GM12878 (cell line): Measurements from ENCODE around the gene LHFPL5. TPM values are rescaled to one million over a fixed set of nuclear protein-coding genes. Genes with fewer than 3 reads are reported as not detected.

Experiments
- ATAC-seq: fragments of 200-7000 bp; cut with Tn5 transposase; 3 replicates; pipeline ENCODE4 v1.9.1; 2020; ENCODE audit warnings: mild to moderate bottlenecking, moderate library complexity
- BruUV-seq: library from RNA; stranded (reverse); fragments of 400-500 nt; replicated peaks from 2 replicates; lab custom pipeline; 2021; lab: Mats Ljungman, UMichigan
- CTCF ChIA-PET: fragments of 300-600 bp; sonication (Branson Sonifier 250); formaldehyde crosslinking; extraction: SDS; loops from one replicate; lab custom pipeline; 2021; ENCODE audit warnings: inconsistent platforms; lab: Yijun Ruan, JAX
- POLR2A ChIA-PET: fragments of 350-600 bp; formaldehyde crosslinking; extraction: SDS; loops from one replicate; lab custom pipeline; 2021; ENCODE audit warnings: inconsistent platforms; lab: Charles Lee
- RAD21 ChIA-PET: fragments of 300-600 bp; sonication (Branson Sonifier 250); formaldehyde crosslinking; loops from one replicate; lab custom pipeline; 2023; ENCODE audit warnings: antibody characterized with exemption; ENCODE audit not compliant: unreplicated experiment; lab: Charles Lee
- SMC1A ChIA-PET: fragments of 300-600 bp; sonication (Branson Sonifier 250); formaldehyde crosslinking; loops from one replicate; lab custom pipeline; 2023; ENCODE audit not compliant: unreplicated experiment, uncharacterized antibody; lab: Charles Lee
- DNase-seq: peaks from one replicate; pipeline ENCODE4 v3.0.0-alpha.2; 2011; ENCODE audit warnings: low read depth, low spot score
- FAIRE-seq: peaks from 3 replicates; lab custom pipeline; 2011; peaks lifted over from hg19 to GRCh38; lab: Jason Lieb, UNC
- H2AFZ ChIP-seq: 2 replicates; pipeline ENCODE4 v1.6.0; 2011; ENCODE audit warnings: low read depth, low read length, control low read depth; ENCODE audit not compliant: control insufficient read depth
- H3K27ac ChIP-seq: 2 replicates; pipeline ENCODE4 v1.5.1; 2011; ENCODE audit warnings: control low read depth; ENCODE audit not compliant: control insufficient read depth, insufficient read depth
- H3K27me3 ChIP-seq, 2 experiments: replicated peaks in 1 of 2; 2 replicates each; pipeline versions ENCODE4 v1.6.0 to v1.6.1; 2011; ENCODE audit warnings: low read length in 1 of 2; ENCODE audit not compliant: control insufficient read depth in 2 of 2, insufficient read depth in 2 of 2
- H3K36me3 ChIP-seq, 2 experiments: 2 replicates each; pipeline ENCODE4 v1.5.1; 2011; ENCODE audit warnings: low read length in 1 of 2; ENCODE audit not compliant: control insufficient read depth in 2 of 2, insufficient read depth in 2 of 2
- H3K4me1 ChIP-seq: 2 replicates; pipeline ENCODE4 v1.6.1; 2011; ENCODE audit warnings: mild to moderate bottlenecking, low read length, moderate library complexity, mixed read lengths; ENCODE audit not compliant: control insufficient read depth, insufficient read depth
- H3K4me2 ChIP-seq: 2 replicates; pipeline ENCODE4 v1.6.0; 2011; ENCODE audit warnings: control low read depth; ENCODE audit not compliant: control insufficient read depth, insufficient read depth
- H3K4me3 ChIP-seq: fragments of 200-600 bp; sonication (generic); 2 replicates; pipeline ENCODE4 v1.5.1; 2016
- H3K79me2 ChIP-seq: 2 replicates; pipeline ENCODE4 v1.6.0; 2011; ENCODE audit warnings: low read length; ENCODE audit not compliant: control insufficient read depth, insufficient read depth
- H3K9ac ChIP-seq: 2 replicates; pipeline ENCODE4 v1.8.0; 2011; ENCODE audit warnings: low read length, control low read depth, mixed read lengths; ENCODE audit not compliant: control insufficient read depth, insufficient read depth
- H3K9me3 ChIP-seq: replicated peaks from 3 replicates; pipeline ENCODE4 v1.5.1; 2011; ENCODE audit warnings: mild to moderate bottlenecking, low read length; ENCODE audit not compliant: control insufficient read depth, insufficient read depth
- H4K20me1 ChIP-seq: 2 replicates; pipeline ENCODE4 v1.6.0; 2011; ENCODE audit not compliant: control insufficient read depth, insufficient read depth
- CHD4 ChIP-seq: fragments of 200-600 bp; sonication (generic); IDR thresholded peaks from 2 replicates; pipeline ENCODE4 v1.6.1; 2016; ENCODE audit warnings: mild to moderate bottlenecking
- CREB1 ChIP-seq: IDR thresholded peaks from 2 replicates; pipeline ENCODE4 v1.6.1; 2012; ENCODE audit warnings: low read depth, mild to moderate bottlenecking, inconsistent platforms
- EP300 ChIP-seq, 2 experiments: fragments of 150-350 bp in 1 of 2; IDR thresholded peaks; 2 replicates each; pipeline ENCODE4 v1.6.1; 2011 to 2012; ENCODE audit warnings: low read depth in 2 of 2, low read length in 2 of 2, borderline replicate concordance in 1 of 2, improper control_type of control experiment in 1 of 2, inconsistent platforms in 1 of 2; ENCODE audit not compliant: control insufficient read depth in 1 of 2
- MEF2A ChIP-seq: IDR thresholded peaks from 2 replicates; pipeline ENCODE4 v1.6.1; 2011; ENCODE audit warnings: low read depth, mild to moderate bottlenecking, low read length, moderate library complexity; ENCODE audit not compliant: insufficient read depth
- MEF2B ChIP-seq: fragments of 450-650 bp; IDR thresholded peaks from 2 replicates; pipeline ENCODE4 v1.6.1; 2018; ENCODE audit warnings: mild to moderate bottlenecking, moderate library complexity; ENCODE audit not compliant: partially characterized antibody, poor library complexity, severe bottlenecking
- MYB ChIP-seq: fragments of 150-350 bp; IDR thresholded peaks from 2 replicates; pipeline ENCODE4 v1.6.1; 2014; ENCODE audit warnings: mild to moderate bottlenecking, low read depth, low read length, borderline replicate concordance
- NFIC ChIP-seq: IDR thresholded peaks from 2 replicates; pipeline ENCODE4 v1.6.1; 2012; ENCODE audit warnings: low read depth, mild to moderate bottlenecking, inconsistent platforms, low read length, moderate library complexity
- NR2C2 ChIP-seq: IDR thresholded peaks from 2 replicates; pipeline ENCODE4 v1.6.1; 2011; ENCODE audit warnings: borderline replicate concordance, low read depth; ENCODE audit not compliant: control insufficient read depth, insufficient read length
- PAX8 ChIP-seq: fragments of 450-650 bp; IDR thresholded peaks from 2 replicates; pipeline ENCODE4 v1.6.1; 2017; ENCODE audit warnings: mild to moderate bottlenecking, moderate library complexity
- POU2F2 ChIP-seq: IDR thresholded peaks from 3 replicates; pipeline ENCODE4 v1.6.1; 2011; ENCODE audit warnings: low read depth, mild to moderate bottlenecking, low read length, borderline replicate concordance
- RUNX3 ChIP-seq: IDR thresholded peaks from 2 replicates; pipeline ENCODE4 v1.6.1; 2012; ENCODE audit warnings: low read length, inconsistent platforms
- TARDBP ChIP-seq: IDR thresholded peaks from 2 replicates; pipeline ENCODE4 v1.6.1; 2016; ENCODE audit warnings: borderline replicate concordance
- ZNF384 ChIP-seq: IDR thresholded peaks from 2 replicates; pipeline ENCODE4 v1.6.1; 2012; ENCODE audit warnings: low read depth, mild to moderate bottlenecking, low read length, improper control_type of control experiment, borderline replicate concordance
- WGBS: methylation state at CpG from one replicate; pipeline ENCODE4 v1.1.6; 2016; ENCODE audit warnings: low lambda C conversion rate; ENCODE audit not compliant: insufficient replicate concordance, insufficient coverage; ENCODE audit errors: missing lambda C conversion rate; 5-methylcytosine and 5-hydroxymethylcytosine counted together
- in situ Hi-C: fragments of 300-500 bp; cut with MboI; formaldehyde crosslinking; loops from 9 replicates; pipeline ENCODE4 v1.14.3; 2018; ENCODE audit warnings: mixed read lengths
- intact Hi-C: fragments of 100-400 bp; cut with micrococcal nuclease; formaldehyde crosslinking; loops from one replicate; pipeline ENCODE4 v1.14.2; 2022; ENCODE audit not compliant: unreplicated experiment
- polyA plus RNA-seq, 11 experiments: library from polyadenylated mRNA; depleted of rRNA in 4 of 11; unstranded in 6 of 11; stranded (reverse) in 5 of 11; fragments of >200 nt; fragmentation: Nextera tagmentation in 4 of 11; fragmentation: Illumina TruSeq in 1 of 11; extraction: Ambion mirVana in 4 of 11; extraction: Trizol in 1 of 11; gene quantifications; 1 replicate in 1 of 11; 2 replicates in 10 of 11; pipeline versions ENCODE4 v1.2.1 to v1.2.3, GENCODE V29; 2011 to 2016; ENCODE audit warnings: inconsistent platforms in 2 of 11, missing spikeins in 2 of 11, low read depth in 1 of 11
- total RNA-seq, 4 experiments: library from RNA; depleted of rRNA in 3 of 4; stranded (reverse); fragments of >200 nt in 3 of 4; fragmentation: Illumina TruSeq in 1 of 4; extraction: Trizol in 1 of 4; gene quantifications; 2 replicates each; pipeline versions ENCODE4 v1.2.1 to v1.2.3, GENCODE V29; 2013 to 2021
- TF ChIP-seq, protein P1 (sequence below): fragments of 450-650 bp; IDR thresholded peaks from 2 replicates; pipeline ENCODE4 v1.6.1; 2017; ENCODE audit warnings: antibody characterized with exemption, mild to moderate bottlenecking, moderate library complexity
- TF ChIP-seq, protein P2 (sequence below): IDR thresholded peaks from 2 replicates; pipeline ENCODE4 v1.6.1; 2011; ENCODE audit warnings: borderline replicate concordance, low read depth, mild to moderate bottlenecking, moderate library complexity, mixed read lengths, low read length; ENCODE audit not compliant: insufficient read depth; ENCODE audit errors: extremely low read length
- TF ChIP-seq, protein P3 (sequence below): fragments of 450-650 bp; IDR thresholded peaks from 2 replicates; pipeline ENCODE4 v1.6.1; 2018; ENCODE audit warnings: borderline replicate concordance, mild to moderate bottlenecking; ENCODE audit not compliant: partially characterized antibody
- TF ChIP-seq, protein P4 (sequence below): IDR thresholded peaks from 2 replicates; pipeline ENCODE4 v1.6.1; 2011; ENCODE audit warnings: borderline replicate concordance, low read depth, mild to moderate bottlenecking, moderate library complexity, low read length; ENCODE audit not compliant: insufficient read depth, poor library complexity, severe bottlenecking

Gene LHFPL5
- total and polyA plus RNA-seq, 10 of the 15 experiments (the other 5 are each of a cell fraction or from before 2014, with no cell fraction given): 0.11 TPM; not detected in 9

DNA sequence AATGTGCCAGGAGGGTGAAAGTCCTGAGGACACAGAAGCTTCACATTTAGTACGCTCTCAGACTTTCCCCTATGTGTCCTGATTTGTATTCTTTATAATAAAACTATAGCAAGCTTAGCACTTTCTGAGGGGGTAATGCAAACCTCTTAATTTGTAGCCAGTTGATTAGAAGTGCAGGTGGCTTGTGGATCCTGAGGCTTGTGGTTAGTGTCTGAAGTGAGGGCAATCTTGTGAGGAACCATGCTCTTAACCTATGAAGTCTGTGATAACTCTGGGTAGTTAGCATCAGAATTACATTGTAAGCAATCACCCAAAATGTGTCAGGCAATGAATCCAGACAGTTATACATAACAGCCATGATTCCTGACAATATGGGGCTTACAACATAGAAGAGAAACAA, 51.1 kb downstream of the LHFPL5 start:
- ChIA-PET CTCF (no interaction called here), SMC1A (interaction anchor here (0.6 kb wide), 1 partner anchor 40 kb away, joined by 3 read pairs; no protein-coding TSS in a partner anchor), POLR2A (no interaction called here), RAD21 (no interaction called here)
- no TSS peak for BruUV-seq
- no peak overlapping the region for H3K27ac ChIP-seq
- DNase-seq (no peak), FAIRE-seq (no peak), ATAC-seq (no peak)
- H3K36me3 ChIP-seq: peaks cover 7 to 14% of the 10 kb centered on the region in 2 experiments; a peak in 3 of 4 replicates
- H3K4me2 ChIP-seq: no peak overlapping the region
- H3K9ac ChIP-seq: no peak overlapping the region
- no peaks in the 10 kb centered on the region for H3K9me3 ChIP-seq
- H3K4me1 ChIP-seq: no peaks in the 10 kb centered on the region
- intact Hi-C loops (no loop called here), in situ Hi-C loops (no loop called here)
- no peak overlapping the region for H2AFZ ChIP-seq
- no peaks in the 10 kb centered on the region for H3K27me3 ChIP-seq
- no peak overlapping the region for H3K4me3 ChIP-seq
- H4K20me1 ChIP-seq: no peaks in the 10 kb centered on the region
- WGBS: 100% methylated on average over 1 of the region's 1 CpG
- no peak for TF ChIP-seq MEF2B
- no peak for TF ChIP-seq ZNF384
- no peak for TF ChIP-seq CHD4
- TF ChIP-seq MEF2A: no peak
- no peak for TF ChIP-seq NR2C2
- TF ChIP-seq, protein P1, sequence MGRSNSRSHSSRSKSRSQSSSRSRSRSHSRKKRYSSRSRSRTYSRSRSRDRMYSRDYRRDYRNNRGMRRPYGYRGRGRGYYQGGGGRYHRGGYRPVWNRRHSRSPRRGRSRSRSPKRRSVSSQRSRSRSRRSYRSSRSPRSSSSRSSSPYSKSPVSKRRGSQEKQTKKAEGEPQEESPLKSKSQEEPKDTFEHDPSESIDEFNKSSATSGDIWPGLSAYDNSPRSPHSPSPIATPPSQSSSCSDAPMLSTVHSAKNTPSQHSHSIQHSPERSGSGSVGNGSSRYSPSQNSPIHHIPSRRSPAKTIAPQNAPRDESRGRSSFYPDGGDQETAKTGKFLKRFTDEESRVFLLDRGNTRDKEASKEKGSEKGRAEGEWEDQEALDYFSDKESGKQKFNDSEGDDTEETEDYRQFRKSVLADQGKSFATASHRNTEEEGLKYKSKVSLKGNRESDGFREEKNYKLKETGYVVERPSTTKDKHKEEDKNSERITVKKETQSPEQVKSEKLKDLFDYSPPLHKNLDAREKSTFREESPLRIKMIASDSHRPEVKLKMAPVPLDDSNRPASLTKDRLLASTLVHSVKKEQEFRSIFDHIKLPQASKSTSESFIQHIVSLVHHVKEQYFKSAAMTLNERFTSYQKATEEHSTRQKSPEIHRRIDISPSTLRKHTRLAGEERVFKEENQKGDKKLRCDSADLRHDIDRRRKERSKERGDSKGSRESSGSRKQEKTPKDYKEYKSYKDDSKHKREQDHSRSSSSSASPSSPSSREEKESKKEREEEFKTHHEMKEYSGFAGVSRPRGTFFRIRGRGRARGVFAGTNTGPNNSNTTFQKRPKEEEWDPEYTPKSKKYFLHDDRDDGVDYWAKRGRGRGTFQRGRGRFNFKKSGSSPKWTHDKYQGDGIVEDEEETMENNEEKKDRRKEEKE: no peak
- TF ChIP-seq, protein P2, sequence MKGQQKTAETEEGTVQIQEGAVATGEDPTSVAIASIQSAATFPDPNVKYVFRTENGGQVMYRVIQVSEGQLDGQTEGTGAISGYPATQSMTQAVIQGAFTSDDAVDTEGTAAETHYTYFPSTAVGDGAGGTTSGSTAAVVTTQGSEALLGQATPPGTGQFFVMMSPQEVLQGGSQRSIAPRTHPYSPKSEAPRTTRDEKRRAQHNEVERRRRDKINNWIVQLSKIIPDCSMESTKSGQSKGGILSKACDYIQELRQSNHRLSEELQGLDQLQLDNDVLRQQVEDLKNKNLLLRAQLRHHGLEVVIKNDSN: no peak
- TF ChIP-seq POU2F2: no peak
- TF ChIP-seq MYB: no peak
- TF ChIP-seq, protein P3, sequence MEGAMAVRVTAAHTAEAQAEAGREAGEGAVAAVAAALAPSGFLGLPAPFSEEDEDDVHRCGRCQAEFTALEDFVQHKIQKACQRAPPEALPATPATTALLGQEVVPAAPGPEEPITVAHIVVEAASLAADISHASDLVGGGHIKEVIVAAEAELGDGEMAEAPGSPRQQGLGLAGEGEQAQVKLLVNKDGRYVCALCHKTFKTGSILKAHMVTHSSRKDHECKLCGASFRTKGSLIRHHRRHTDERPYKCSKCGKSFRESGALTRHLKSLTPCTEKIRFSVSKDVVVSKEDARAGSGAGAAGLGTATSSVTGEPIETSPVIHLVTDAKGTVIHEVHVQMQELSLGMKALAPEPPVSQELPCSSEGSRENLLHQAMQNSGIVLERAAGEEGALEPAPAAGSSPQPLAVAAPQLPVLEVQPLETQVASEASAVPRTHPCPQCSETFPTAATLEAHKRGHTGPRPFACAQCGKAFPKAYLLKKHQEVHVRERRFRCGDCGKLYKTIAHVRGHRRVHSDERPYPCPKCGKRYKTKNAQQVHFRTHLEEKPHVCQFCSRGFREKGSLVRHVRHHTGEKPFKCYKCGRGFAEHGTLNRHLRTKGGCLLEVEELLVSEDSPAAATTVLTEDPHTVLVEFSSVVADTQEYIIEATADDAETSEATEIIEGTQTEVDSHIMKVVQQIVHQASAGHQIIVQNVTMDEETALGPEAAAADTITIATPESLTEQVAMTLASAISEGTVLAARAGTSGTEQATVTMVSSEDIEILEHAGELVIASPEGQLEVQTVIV: no peak
- TF ChIP-seq PAX8: no peak
- no peak for TF ChIP-seq EP300 (IDR thresholded peaks at IDR 0.05; ENCODE audit: borderline replicate concordance in 1 of 2, control insufficient read depth in 1 of 2, low read depth in 2 of 2, low read length in 2 of 2)
- TF ChIP-seq NFIC: no peak
- TF ChIP-seq, protein P4, sequence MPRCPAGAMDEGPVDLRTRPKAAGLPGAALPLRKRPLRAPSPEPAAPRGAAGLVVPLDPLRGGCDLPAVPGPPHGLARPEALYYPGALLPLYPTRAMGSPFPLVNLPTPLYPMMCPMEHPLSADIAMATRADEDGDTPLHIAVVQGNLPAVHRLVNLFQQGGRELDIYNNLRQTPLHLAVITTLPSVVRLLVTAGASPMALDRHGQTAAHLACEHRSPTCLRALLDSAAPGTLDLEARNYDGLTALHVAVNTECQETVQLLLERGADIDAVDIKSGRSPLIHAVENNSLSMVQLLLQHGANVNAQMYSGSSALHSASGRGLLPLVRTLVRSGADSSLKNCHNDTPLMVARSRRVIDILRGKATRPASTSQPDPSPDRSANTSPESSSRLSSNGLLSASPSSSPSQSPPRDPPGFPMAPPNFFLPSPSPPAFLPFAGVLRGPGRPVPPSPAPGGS: no peak
- no peak for TF ChIP-seq CREB1
- no peak for TF ChIP-seq TARDBP
- TF ChIP-seq RUNX3: no peak
- H3K79me2 ChIP-seq: no peaks in the 10 kb centered on the region
